Activated CD4-positive, CD25-positive, alpha-beta regulatory T cell treated with anti-CD3 and anti-CD28 coated beads, Interleukin-2, amount 50 U/mL, for 16 hours (primary cell): Measurements from ENCODE around the gene MAN1C1.
"Not testable (repeated sequence)": the region's sequence is repeated elsewhere in the genome, so short reads cannot be mapped to it uniquely, and the experiment has no call there.

Source experiments
- DNase-seq: peaks from one replicate; pipeline ENCODE4 v3.0.0-alpha.2; 2020; ENCODE audit warnings: low read depth, low spot score

MAN1C1 gene

GRCh38 chr1:25657121-25657882 lies 40.7 kb downstream of the MAN1C1 start:
- DNase-seq: no peak

GRCh38 chr1:25657883-25658760 lies 41.5 kb downstream of the MAN1C1 start:
- DNase-seq: no peak

GRCh38 chr1:25658791-25659431 lies 42.3 kb downstream of the MAN1C1 start:
- no peak for DNase-seq

GRCh38 chr1:25661043-25661815 lies 44.6 kb downstream of the MAN1C1 start:
- no peak for DNase-seq

- no peak for DNase-seq
Measured at GRCh38 chr1:25662061-25662460, 45.5 kb downstream of the MAN1C1 start.

- not testable (repeated sequence) for DNase-seq
Measured at GRCh38 chr1:25662959-25663358, 46.4 kb downstream of the MAN1C1 start.

- DNase-seq: no peak
Measured at GRCh38 chr1:25664357-25665199, 48.0 kb downstream of the MAN1C1 start.

- DNase-seq: no peak
Measured at GRCh38 chr1:25666460-25666859, 49.9 kb downstream of the MAN1C1 start.

- no peak for DNase-seq
Measured at GRCh38 chr1:25668931-25669573, 52.5 kb downstream of the MAN1C1 start.

- DNase-seq: no peak
Measured at GRCh38 chr1:25669781-25670567, 53.4 kb downstream of the MAN1C1 start.

GRCh38 chr1:25671929-25672328 lies 55.3 kb downstream of the MAN1C1 start:
- DNase-seq: no peak

- DNase-seq: no peak
Measured at GRCh38 chr1:25672763-25673409, 56.3 kb downstream of the MAN1C1 start.

- DNase-seq: no peak
Measured at GRCh38 chr1:25673456-25673855, 56.9 kb downstream of the MAN1C1 start.

- DNase-seq: no peak
Measured at GRCh38 chr1:25673962-25674806, 57.6 kb downstream of the MAN1C1 start.

GRCh38 chr1:25674807-25675084 lies 58.2 kb downstream of the MAN1C1 start:
- no peak for DNase-seq

GRCh38 chr1:25675729-25676476 lies 59.3 kb downstream of the MAN1C1 start:
- peak; percentile 54 for DNase-seq

GRCh38 chr1:25676488-25676887 lies 59.9 kb downstream of the MAN1C1 start:
- no peak for DNase-seq
